SH-SY5Y (cell line): ENCODE measurements around the gene CDADC1.

Source experiments
- GATA2 ChIP-seq: IDR thresholded peaks from 2 replicates; pipeline ENCODE4 v1.6.1; 2011; ENCODE audit warnings: mild to moderate bottlenecking, low read depth, low read length
- GATA3 ChIP-seq: IDR thresholded peaks from 2 replicates; pipeline ENCODE4 v1.6.1; 2011; ENCODE audit warnings: low read depth, mild to moderate bottlenecking, low read length, moderate library complexity

- no peak for TF ChIP-seq GATA2
- no peak for TF ChIP-seq GATA3
Observed at GRCh38 chr13:49221590-49221965, 26.1 kb upstream of the CDADC1 start.
